Right lobe of liver (tissue), 6 donors: ENCODE data around the gene LRRTM2. TPM values are rescaled to one million over a fixed set of nuclear protein-coding genes. Genes with fewer than 3 reads are reported as not detected.

ENCODE experiments used
- ATAC-seq, 4 donors: fragments of 200-7000 bp; cut with Tn5 transposase; one replicate each; pipeline ENCODE4 v1.9.1; 2020; ENCODE audit warnings: mild to moderate bottlenecking in 4 of 4, moderate library complexity in 4 of 4
- DNase-seq, 3 donors: peaks; one replicate each; pipeline ENCODE4 v3.0.0-alpha.2; 2020
- H3K27ac ChIP-seq, 3 donors: fragments of 200-600 bp; one replicate each; pipeline ENCODE4 v1.8.0; 2022
- H3K27me3 ChIP-seq, 2 donors: fragments of 200-600 bp; one replicate each; pipeline ENCODE4 v1.8.0; 2022
- H3K36me3 ChIP-seq, 4 donors: fragments of 200-600 bp; sonication (generic) in 1 of 4; one replicate each; pipeline versions ENCODE4 v1.5.1 to v1.8.0; 2017 to 2022; ENCODE audit warnings: control low read depth in 1 of 4
- H3K4me1 ChIP-seq, 4 donors: fragments of 200-600 bp; sonication (generic) in 1 of 4; one replicate each; pipeline versions ENCODE4 v1.5.1 to v1.8.0; 2017 to 2022; ENCODE audit warnings: control low read depth in 1 of 4
- H3K4me3 ChIP-seq, 3 donors: fragments of 200-600 bp; one replicate each; pipeline ENCODE4 v1.8.0; 2022
- H3K9me3 ChIP-seq, 4 donors: fragments of 200-600 bp; sonication (generic) in 1 of 4; one replicate each; pipeline versions ENCODE4 v1.5.1 to v1.8.0; 2017 to 2022; ENCODE audit warnings: control low read depth in 1 of 4
- CTCF ChIP-seq, 4 donors: fragments of 200-600 bp in 3 of 4; fragments of 450-650 bp in 1 of 4; IDR thresholded peaks; one replicate each; pipeline versions ENCODE4 v1.5.1 to v1.8.0; 2016 to 2022; ENCODE audit warnings: antibody characterized with exemption in 4 of 4, mild to moderate bottlenecking in 2 of 4
- POLR2A ChIP-seq: fragments of 450-650 bp; IDR thresholded peaks from one replicate; pipeline ENCODE4 v1.6.1; 2017; ENCODE audit warnings: antibody characterized with exemption, mild to moderate bottlenecking
- WGBS: methylation state at CpG from one replicate; pipeline ENCODE4 v1.1.6; 2018; ENCODE audit warnings: low coverage, low lambda C conversion rate; ENCODE audit not compliant: insufficient coverage; ENCODE audit errors: missing lambda C conversion rate; 5-methylcytosine and 5-hydroxymethylcytosine counted together
- intact Hi-C, 2 donors: fragments of 100-400 bp; cut with DNase I; formaldehyde crosslinking; loops; one replicate each; pipeline versions ENCODE4 v1.11.2 to v1.14.1; 2022
- total RNA-seq, 6 experiments: library from RNA; depleted of rRNA in 2 of 6; stranded (reverse); fragments of >200 nt in 2 of 6; fragmentation: NEBNext Ultra II Directional in 3 of 6; extraction: Animal tissue kit (Norgen Biotek cat#: 25700) in 3 of 6; gene quantifications; one replicate each; pipeline versions ENCODE4 v1.1.0 to v1.2.4, GENCODE V29; 2016 to 2023
- donor health status: DM: no; HTN: yes; CAD: no.
- donor health status: DM: no; HTN: no; CAD: no.
- donor health status: DM: no; HTN: no; CAD: no.
- donor health status: DM: no; HTN: yes; CAD: no.
- donor health status: DM: no; HTN: yes; CAD: no.

LRRTM2 gene
- total RNA-seq, 6 experiments from 2014 or later = 0.06 to 0.53 (median 0.17) TPM; not detected in 1

GRCh38 chr5:138910546-138911185, 35.5 kb upstream of the LRRTM2 start:
- TF ChIP-seq CTCF (IDR thresholded peaks at IDR 0.05) = no peak
- TF ChIP-seq POLR2A = no peak
- Histone ChIP-seq H3K4me3 (no peak overlapping the region), H3K36me3 (peaks cover 0 to 15% (median 2%) of the 10 kb centered on the region in 4 donors), H3K9me3 (no peaks in the 10 kb centered on the region), H3K27me3 (no peaks in the 10 kb centered on the region), H3K27ac (no peak overlapping the region), H3K4me1 (no peaks in the 10 kb centered on the region)
- no peak for DNase-seq
- 87% methylated on average over 7 of the region's 7 CpGs for WGBS
- ATAC-seq = no peak
- intact Hi-C loops = no loop called here

GRCh38 chr5:138909734-138910133, 34.6 kb upstream of the LRRTM2 start:
- intact Hi-C loops = no loop called here
- Histone ChIP-seq H3K4me3 (no peak overlapping the region), H3K27me3 (no peaks in the 10 kb centered on the region), H3K36me3 (peaks cover 0 to 23% (median 3%) of the 10 kb centered on the region in 4 donors), H3K9me3 (no peaks in the 10 kb centered on the region), H3K27ac (no peak overlapping the region), H3K4me1 (no peaks in the 10 kb centered on the region)
- ATAC-seq = no peak
- 93% methylated on average over 2 of the region's 2 CpGs for WGBS
- DNase-seq = no peak
- TF ChIP-seq CTCF (IDR thresholded peaks at IDR 0.05) (no peak), POLR2A (no peak)

GRCh38 chr5:138905541-138905940, 30.4 kb upstream of the LRRTM2 start:
- no peak overlapping the region for H3K4me3 ChIP-seq
- no peaks in the 10 kb centered on the region for H3K9me3 ChIP-seq
- intact Hi-C loops = no loop called here
- no peak overlapping the region for H3K27ac ChIP-seq
- 83% methylated on average over 1 of the region's 1 CpG for WGBS
- H3K4me1 ChIP-seq = no peaks in the 10 kb centered on the region
- ATAC-seq (no peak), DNase-seq (no peak)
- no peaks in the 10 kb centered on the region for H3K27me3 ChIP-seq
- no peak for TF ChIP-seq CTCF (IDR thresholded peaks at IDR 0.05)
- TF ChIP-seq POLR2A = no peak
- H3K36me3 ChIP-seq = peaks cover 0 to 39% (median 7%) of the 10 kb centered on the region in 4 donors

- DNase-seq (no peak), ATAC-seq (peak in 1 of 4 donors; percentile 38)
- no peaks in the 10 kb centered on the region for H3K27me3 ChIP-seq
- TF ChIP-seq POLR2A (no peak), CTCF (IDR thresholded peaks at IDR 0.05) (no peak)
- H3K36me3 ChIP-seq = peaks cover 0 to 35% (median 7%) of the 10 kb centered on the region in 4 donors
- 80% methylated on average over 10 of the region's 10 CpGs for WGBS
- H3K4me3 ChIP-seq = no peak overlapping the region
- intact Hi-C loops = no loop called here
- no peaks in the 10 kb centered on the region for H3K9me3 ChIP-seq
- H3K4me1 ChIP-seq = no peaks in the 10 kb centered on the region
- H3K27ac ChIP-seq = no peak overlapping the region
These were observed 28.1 kb upstream of the LRRTM2 start for GRCh38 chr5:138903130-138903775.
